Stimulated activated CD4-positive, alpha-beta T cell treated with anti-CD3 and anti-CD28 coated beads, TNF-alpha, amount 100 ng/mL, for 1 hour (primary cell): ENCODE results near the gene MINDY4B.
"Not testable (repeated sequence)": the region's sequence is repeated elsewhere in the genome, so short reads cannot be mapped to it uniquely, and the experiment has no call there.

ENCODE experiments used
- DNase-seq, 3 donors: peaks; one replicate each; pipeline ENCODE4 v3.0.0-alpha.2; 2020; ENCODE audit warnings: low read depth in 3 of 3, low spot score in 1 of 3

Gene MINDY4B

DNA sequence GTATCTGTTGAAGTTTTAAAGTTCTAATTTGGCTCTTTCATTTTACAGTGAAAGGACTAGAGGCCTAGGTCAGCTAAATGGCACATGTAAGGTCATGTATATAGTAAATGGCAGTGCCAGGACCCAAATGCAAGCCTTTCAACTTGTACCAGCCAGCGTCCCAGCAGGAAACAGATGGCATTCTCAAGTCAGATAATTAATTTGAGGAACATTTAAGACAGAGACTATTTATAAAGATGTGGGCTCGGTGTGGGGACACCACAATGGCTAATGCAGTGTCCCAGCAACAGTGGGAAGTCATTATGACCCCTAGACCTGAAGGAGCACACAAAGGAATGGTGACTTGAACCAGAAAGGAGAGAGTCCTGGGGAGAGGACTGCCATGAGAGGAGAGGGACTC, 6.1 kb downstream of the MINDY4B start:
- no peak for DNase-seq

DNA sequence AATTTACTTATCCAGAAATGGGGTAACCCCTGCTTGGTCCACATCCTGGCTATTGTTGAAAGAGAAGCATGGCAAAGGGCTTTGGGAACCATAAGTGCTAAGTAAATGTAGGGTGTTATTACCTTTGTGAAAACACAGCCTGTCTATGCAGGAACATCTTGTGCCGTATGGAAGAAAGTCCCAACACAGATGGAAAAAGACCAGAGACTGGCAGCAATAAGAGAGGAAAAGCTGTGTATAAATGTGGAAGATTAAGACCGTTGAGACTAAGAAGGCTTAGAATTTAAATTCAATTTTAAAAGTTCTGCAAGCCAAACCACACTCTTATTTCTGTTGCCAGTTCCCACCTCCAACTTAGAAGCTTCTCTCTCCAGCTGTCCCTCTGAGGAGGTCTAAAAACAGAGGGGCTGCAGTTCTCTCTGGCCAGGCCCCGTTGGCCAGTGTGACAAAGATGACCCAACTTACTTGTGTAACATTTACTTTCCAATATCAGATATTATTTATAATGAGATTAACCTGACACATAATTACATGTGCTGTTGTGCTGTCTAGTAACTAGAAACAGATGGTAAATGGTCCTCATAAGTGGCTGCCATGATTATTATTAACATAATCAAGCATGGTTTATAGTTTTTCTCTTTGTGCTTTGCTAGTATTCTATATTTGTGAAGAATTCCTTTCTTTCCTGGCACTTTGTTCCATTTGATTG, 7.0 kb downstream of the MINDY4B start:
- no peak for DNase-seq

DNA sequence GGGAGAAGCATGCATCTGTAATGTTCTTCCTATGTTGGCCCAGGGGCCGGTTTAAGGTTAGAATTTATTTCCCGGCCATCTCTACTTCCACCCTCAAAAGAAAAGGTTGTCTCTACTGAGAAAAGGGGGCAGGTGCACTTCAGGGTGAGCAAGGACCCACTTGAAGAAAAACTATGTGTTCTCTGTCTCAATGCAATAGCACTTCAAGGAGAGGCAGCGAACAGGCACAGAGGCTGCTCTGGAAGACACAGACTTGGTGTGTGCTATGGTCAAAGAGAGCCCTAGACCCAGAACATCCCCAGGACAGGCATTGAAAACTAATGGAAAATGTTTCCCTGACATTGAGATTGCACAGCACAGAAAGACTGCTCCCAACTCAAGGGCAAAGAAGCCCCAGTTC, 7.6 kb downstream of the MINDY4B start:
- DNase-seq, result no peak

DNA sequence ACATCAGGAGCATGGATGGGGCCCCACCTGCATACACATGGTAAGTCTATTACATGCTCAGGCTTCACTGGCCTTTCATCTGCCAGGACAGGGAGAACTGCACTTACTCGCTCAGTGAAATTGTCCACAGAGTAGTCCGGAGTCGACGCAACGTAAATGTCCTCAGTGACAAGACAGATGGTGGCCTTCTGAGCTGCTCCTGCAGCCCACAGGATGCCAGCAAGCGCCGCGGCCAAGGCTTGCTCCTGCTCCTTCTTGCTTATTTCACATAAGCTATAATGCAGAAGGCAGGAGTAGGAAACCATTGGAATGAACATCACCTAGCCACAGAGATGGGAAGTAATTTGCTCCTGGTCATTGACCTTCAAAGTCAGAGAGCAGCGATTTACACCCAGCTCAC, 14.4 kb downstream of the MINDY4B start:
- no peak for DNase-seq

DNA sequence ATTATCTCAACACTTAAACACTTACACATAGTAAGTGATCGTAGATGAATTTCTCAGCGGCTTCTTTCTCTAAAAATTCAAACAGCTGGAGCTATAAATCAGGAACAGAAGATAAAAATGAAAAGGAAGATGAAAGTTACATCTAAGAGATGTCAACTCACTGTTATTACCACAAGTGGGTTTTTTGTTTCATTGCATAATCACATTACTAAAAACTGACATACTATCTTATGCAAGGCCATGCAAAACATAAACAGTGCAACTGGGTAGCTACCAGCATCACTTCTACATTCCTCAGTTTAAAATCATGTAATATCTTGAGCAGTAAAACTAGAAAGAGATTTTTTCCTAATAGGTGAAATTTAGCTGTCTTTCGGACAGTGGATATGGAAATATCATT, 14.9 kb downstream of the MINDY4B start:
- no peak for DNase-seq

DNA sequence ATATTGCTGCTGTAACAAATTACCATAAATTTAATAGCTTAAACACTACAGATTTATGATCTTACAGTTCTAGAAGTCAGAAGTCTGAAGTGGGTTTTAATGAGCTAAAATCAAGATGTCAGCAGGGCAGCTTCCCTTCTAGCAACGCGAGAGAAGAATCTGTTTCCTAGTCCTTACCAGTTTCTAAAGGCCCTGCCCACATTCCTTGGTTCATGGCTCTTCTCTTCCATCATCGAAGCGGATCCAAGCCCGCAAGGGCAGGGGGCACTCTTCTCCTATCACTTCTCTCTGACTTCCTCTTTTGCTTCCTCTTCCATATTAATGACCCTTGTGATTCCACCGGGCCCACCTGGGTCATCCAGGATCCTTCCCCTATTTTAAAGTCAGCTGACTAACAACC, 16.1 kb downstream of the MINDY4B start:
- no peak for DNase-seq

DNA sequence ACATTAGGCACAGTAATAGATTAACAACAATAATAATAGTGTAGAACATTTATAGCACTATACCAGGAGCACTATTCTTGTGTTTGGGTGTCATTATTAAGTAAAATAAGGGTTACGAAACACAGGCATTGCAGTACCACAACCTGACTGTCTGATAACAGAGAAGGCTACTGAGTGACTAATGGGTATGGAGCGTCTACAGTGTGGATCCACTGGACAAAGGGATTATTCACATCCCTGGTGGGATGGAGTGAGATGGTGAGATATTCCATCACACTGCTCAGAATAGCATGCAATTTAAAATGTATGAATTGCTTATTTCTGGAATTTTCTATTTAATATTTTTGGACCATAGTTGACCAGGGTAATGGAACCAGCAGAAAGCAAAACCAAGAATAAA, 18.2 kb downstream of the MINDY4B start:
- DNase-seq, result no peak

DNA sequence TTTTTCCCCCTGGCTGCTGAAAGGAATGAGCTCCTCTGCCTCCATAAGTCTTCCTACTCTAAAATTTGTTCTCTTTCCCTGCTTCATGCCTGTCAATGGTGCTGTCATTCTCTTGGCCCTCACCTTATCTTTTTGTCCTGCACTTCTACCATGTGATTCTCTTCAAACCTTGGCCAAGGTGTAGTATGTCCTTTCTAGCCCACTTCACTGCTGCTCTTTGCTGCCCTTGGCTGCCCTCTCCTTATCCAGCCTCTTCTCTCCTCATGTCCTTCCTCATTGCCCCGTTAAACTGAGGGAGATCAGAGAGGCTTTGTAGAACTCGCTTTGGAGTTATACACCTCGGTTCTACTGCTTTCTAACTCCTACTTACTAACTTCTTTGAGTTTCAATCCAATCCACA, 19.7 kb downstream of the MINDY4B start:
- DNase-seq, result no peak

DNA sequence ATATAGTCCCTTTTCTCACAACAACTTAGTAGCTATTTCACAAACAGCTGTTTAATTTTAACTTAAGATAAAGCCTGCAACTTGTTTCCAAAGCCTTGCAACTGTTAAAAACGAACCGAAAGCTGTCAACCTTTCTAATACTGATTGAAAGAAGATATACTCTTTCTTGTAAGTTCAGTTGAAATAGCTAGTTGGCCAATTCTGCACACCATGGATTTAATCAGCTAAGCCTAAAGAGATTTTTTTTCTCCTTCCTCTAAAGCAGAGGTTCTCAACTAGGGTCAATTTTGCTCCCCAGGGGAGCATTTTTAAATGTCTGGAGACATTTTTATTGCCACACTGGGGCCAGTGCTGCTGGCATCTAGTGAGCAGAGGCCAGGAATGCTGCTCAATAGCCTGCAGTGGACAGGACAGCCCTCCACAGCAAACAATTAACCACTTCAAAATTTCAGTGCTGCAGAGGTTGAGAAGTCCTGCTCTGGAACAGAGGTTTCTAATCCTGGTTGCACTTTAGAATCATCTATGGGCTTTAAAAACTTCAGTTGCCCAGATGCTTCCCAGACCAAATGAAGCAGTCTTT, 26.2 kb downstream of the MINDY4B start:
- no peak for DNase-seq

DNA sequence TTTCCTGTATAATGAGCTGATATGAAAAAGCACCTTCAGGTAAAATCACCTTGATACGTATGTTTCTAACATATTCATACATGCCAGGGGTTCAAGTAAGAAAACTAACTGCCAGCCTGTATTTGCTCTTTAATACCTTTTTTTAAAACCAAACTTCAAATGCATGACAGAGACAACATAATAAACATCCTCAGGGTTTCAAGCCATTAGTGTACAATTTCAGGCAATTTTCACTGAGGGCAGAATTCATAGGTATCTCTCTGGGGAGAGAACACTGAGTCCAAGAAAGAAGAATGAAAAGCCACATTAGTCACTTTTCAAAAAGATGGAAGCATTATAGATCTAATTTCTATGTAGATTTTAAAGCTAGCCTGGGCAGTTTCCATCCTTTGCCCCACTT, 26.9 kb downstream of the MINDY4B start:
- DNase-seq, result no peak

DNA sequence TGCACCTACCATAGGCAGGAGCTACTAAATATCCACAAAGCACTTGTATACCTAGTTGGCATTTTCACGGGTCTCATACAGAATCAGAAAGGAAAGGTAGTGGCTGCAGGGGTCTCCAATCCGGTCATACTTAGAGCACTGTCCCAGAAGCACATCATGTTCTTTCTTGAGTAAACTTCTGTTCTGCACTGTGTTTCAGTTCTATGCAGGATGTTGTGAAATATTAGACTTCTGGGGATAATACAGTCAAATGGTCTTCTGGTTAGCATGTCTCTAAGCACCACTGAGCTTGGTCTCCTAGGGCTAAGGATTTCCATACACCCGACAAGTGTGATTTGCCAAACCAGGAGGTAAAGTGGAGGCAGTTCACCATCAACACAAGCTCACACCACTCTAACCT, 27.9 kb downstream of the MINDY4B start:
- DNase-seq, result no peak

DNA sequence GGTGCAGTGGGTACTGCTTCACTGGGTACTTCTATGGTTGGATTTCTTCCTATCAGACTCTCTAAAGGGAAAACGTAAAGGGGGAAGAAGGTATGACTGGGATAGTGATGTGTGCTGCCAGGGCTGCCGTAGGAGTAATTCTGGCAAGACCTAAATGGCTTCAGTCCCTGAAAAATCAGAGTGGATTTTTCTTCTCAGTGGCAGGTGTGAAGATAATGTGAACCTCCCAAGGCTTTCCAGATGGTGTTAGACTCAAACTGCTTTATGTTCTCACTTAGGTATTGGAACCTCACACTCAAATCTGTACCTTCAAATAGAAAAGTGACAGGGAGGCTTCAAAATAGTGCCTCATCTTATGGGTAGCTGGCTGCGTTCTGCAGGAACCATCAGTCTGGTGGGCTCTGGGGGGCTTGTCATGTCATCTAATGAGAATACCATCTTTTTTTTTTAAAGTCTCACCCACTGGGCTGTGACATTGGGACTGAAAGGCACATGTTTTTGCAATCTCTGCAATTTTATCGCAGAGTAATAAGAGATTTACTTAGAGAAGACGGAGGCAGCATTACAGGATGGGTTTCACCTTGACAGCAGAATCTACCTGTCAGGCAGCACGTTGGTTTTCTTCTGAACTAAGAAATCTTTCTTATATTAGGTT, 28.5 kb downstream of the MINDY4B start:
- no peak for DNase-seq

DNA sequence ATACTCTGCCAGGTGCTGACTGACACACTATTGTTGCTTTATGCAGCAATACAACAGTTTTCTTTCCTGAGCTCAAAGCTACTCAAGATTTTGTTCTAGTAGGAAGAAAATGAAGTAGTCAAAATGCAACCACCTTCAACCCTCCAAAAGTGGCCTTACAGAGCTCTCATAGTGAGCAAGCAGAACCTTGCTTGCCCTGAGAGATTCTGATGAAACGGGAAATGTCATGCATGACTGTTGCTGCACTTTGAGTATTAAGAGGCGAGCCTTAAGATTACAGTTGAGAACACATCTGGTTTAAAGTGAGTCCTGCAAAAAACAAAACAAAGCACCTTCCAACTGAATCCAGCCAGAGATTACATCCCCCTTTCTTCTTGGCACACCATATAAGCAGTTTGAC, 29.7 kb downstream of the MINDY4B start:
- no peak for DNase-seq

DNA sequence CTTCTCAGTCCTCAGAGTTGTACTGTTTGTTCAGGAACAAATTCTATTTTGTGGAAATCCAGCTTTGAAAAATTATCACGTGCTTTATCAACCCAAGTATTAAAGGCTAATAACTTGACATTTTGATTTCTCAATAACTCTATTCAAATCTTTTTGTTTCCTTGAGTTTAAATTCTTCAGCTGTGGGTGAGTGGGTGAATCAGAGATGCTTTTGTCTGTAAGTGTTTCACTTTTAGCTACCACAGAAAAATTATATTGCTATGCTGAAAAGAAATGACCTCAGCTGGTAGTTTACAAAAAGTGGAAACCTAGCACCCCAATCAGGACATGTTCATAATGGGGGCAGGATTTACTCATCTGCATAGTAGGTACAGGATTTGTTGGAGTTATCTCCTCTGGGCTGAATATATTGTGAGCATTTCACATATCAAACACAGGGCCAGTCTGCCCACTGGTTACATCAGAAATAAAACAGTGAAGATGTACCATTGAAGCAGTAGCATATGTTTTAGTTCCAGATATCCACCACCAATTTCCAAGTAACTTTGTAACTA, 30.5 kb downstream of the MINDY4B start:
- no peak for DNase-seq

DNA sequence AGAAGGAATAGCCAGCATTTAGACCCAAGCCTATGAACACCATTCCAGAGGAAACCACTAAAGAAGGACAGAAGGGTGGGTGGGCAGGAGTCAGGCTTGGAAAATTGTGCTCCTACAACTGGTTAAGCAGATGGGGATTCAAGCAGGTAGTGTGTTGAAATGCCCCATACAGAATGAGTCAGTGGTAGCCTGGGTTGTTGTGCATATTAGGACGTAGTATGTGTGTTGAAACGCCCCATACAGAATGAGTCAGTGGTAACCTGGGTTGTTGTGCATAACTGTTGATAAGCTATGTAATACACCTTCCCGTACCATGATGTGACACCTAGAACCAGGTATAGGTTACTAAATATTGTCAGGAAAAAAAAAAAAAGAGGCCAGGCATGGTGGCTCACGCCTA, 34.0 kb downstream of the MINDY4B start:
- no peak for DNase-seq

DNA sequence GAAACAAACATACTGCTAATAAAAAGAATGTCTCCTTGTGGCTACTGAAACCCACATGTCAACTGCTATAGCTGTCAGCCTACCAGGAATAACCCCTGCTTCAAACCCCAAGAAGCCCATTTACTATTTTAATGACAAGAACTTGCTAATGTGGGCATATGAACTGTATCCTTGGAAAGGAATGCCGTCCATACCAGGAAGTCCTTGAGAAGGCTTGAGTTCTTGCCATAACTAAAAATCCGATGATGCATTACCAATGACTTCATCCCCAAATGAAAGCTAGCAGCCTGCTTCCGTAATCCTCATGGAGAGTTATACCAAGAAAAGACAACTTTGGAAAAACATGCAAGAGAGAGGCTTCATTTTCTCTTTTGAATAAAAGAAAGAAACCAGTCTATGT, 34.8 kb downstream of the MINDY4B start:
- no peak for DNase-seq

DNA sequence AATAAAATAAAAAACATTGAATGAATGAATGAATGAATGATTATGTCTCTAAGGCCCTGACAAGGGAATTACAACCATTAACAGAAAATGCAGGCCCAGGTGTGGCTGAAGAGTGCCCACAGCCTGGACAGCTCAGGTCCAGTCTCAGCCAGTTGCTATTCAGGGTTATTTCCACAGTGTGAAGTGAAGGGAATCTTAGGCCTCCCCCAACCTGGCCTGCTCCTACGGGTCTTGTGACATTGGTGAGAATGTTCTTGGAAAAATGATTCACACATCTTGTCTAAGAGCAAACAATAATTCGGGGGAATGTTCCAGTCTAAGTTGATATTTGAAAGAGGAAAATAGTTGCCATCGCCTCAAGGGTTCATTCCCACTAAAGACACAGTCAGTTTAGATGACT, 37.0 kb downstream of the MINDY4B start:
- no peak for DNase-seq

DNA sequence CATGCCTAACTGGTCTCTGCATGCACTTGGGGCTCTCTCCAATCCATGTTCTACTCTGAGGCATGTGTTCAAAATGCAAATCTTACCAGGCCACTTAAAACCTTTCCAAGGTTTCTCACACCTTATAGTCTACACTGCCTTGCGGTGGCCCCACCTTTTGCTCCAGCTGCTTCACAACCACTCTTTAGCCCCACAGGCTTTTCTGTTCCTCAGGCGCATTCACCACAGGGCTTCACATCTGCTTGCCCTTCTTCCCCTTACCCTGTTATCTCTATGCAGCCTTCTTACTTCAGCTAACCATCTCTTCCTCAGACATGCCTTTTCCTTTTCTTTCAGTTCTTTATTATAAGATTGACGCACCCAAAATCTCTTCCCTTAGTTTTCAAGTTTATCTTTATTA, 37.8 kb downstream of the MINDY4B start:
- no peak for DNase-seq

DNA sequence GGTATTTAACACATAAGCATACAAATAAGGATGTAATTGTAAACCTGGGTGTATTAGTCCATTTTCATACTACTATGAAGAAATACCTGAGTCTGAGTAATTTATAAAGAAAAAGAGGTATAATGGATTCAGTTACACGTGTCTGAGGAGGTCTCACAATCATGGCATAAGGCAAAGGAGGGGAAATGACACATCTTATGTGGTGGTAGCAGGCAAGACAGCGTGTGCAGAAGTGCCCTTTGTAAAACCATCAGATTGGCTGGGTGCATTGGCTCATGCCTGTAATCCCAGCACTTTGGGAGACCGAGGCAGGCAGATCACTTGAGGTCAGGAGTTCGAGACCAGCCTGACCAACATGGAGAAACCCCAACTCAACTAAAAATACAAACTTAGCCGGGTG, 41.3 kb downstream of the MINDY4B start:
- not testable (repeated sequence) for DNase-seq

DNA sequence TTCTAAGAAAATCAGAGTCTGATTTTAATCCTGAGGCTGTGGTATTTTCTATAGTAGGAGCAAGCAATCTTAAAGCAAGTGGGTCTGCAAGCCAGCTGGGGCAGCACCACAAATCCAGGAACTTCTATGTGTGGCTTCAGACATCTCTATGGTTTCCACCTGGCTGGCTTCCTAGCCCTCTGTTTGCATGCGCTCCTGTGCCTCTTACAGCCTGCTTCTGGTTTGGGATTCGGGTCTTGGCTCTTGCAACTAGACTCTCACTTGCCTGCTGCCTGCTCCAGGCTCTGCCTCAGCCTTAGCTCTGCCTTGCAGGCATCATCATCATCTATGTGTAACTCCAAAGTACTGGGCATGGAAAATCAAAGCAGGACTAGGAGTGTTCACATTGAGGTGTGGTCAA, 43.4 kb downstream of the MINDY4B start:
- DNase-seq, result no peak

DNA sequence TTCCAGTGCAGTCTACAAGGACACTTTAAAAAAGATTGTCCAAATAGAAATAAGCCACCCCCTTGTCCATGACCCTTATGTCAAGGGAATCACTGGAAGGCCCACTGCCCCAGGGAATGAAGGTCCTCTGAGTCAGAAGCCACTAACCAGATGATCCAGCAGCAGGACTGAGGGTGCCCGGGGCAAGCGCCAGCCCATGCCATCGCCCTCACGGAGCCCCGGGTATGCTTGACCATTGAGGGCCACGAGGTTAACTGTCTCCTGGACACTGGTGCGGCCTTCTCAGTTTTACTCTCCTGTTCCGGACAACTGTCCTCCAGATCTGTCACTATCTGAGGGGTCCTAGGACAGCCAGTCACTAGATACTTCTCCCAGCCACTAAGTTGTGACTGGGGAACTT, 47.3 kb downstream of the MINDY4B start:
- not testable (repeated sequence) for DNase-seq

DNA sequence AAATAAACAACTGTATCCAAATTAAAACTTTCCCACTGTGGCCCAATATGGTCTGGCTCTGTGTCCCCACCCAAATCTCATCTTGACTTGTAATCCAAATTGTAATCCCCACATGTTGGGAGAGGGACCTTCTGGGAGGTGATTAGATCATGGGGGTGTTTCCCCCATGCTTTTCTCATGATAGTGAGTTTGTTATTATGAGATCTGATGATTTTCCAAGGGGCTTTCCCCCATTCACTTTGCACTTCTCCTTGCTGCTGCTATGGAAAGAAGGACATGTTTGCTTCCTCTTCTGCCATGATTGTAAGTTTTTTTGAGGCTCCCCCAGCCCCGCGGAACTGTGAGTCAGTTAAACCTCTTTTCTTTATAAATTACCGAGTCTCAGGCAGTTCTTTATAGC, 55.0 kb downstream of the MINDY4B start:
- no peak for DNase-seq

DNA sequence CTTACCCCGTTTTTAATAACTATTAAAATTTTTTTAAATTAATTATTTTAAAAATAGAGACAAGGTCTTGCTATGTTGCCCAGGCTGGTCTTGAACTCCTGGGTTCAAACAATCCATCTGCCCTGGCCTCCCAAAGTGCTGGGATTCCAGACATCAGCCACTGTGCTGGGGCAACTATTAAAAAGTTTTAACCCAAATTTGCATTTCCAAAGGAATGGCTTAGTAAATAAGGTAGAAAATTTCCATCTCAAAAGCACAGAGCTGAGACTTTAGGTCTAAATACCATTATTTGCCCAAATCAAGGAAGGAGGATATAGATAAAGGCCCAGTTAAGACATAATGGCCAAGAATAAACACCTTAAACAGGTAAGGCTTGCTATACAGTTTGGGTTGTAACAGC, 56.4 kb downstream of the MINDY4B start:
- no peak for DNase-seq
